Endothelial cell (in vitro differentiated cells): ENCODE results near the gene EIF2S3. TPM values are rescaled to one million over a fixed set of nuclear protein-coding genes. Genes with fewer than 3 reads are reported as not detected.
"Not testable (repeated sequence)": the region's sequence is repeated elsewhere in the genome, so short reads cannot be mapped to it uniquely, and the experiment has no call there.

Experiments
- DNase-seq: peaks from one replicate; pipeline ENCODE4 v3.0.0; 2021; ENCODE audit warnings: low spot score
- H3K27ac Mint-ChIP-seq: one replicate; pipeline ENCODE4 v1.8.0; 2021; ENCODE audit warnings: mixed read lengths, inconsistent platforms; ENCODE audit not compliant: unreplicated experiment
- H3K27me3 Mint-ChIP-seq: one replicate; pipeline ENCODE4 v1.8.0; 2021; ENCODE audit warnings: mild to moderate bottlenecking, moderate library complexity, mixed read lengths, inconsistent platforms; ENCODE audit not compliant: unreplicated experiment
- H3K36me3 Mint-ChIP-seq: one replicate; pipeline ENCODE4 v1.8.0; 2021; ENCODE audit warnings: mild to moderate bottlenecking, low read depth, mixed read lengths, inconsistent platforms; ENCODE audit not compliant: unreplicated experiment
- H3K4me1 Mint-ChIP-seq: one replicate; pipeline ENCODE4 v1.8.0; 2021; ENCODE audit warnings: mild to moderate bottlenecking, mixed read lengths, inconsistent platforms; ENCODE audit not compliant: unreplicated experiment
- H3K4me3 Mint-ChIP-seq: one replicate; pipeline ENCODE4 v1.8.0; 2021; ENCODE audit warnings: mild to moderate bottlenecking, mixed read lengths, inconsistent platforms; ENCODE audit not compliant: unreplicated experiment
- H3K9me3 Mint-ChIP-seq: one replicate; pipeline ENCODE4 v1.8.0; 2021; ENCODE audit warnings: mixed read lengths, inconsistent platforms; ENCODE audit not compliant: unreplicated experiment
- total RNA-seq: library from RNA; stranded (reverse); fragmentation: NEBNext Ultra II Directional; extraction: Animal tissue kit (Norgen Biotek cat#: 25700); gene quantifications from one replicate; pipeline ENCODE4 v1.2.1, GENCODE V29; 2021; ENCODE audit not compliant: unreplicated experiment
- TF ChIP-seq, protein P1 (sequence below): fragments of 200-600 bp; sonication (generic); IDR thresholded peaks from one replicate; pipeline ENCODE4 v1.5.0; 2021; ENCODE audit warnings: antibody characterized with exemption; ENCODE audit not compliant: unreplicated experiment

Gene EIF2S3
- total RNA-seq, 1 donor from 2014 or later: 258 TPM

DNA sequence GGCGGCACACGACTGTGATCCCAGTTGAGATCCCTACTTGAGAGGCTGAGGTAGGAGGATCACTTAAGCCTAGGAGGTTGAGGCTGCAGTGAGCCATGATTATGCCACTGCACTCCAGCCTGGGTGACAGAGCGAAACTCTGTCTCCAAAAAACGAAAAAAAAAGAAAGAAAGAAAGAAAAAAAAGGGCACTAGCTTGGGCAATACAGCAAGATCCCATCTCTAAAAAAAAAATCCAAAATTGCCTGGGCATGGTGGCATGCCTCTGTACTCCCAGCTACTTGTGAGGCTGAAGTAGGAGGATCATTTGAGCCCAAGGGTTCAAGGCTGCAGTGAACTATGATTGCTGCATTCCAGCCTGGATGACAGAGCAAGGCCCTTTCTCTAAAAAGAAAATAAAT is 17.0 kb upstream of the EIF2S3 start:
- Mint-ChIP-seq H3K4me3 (no peak overlapping the region), H3K4me1 (no peaks in the 10 kb centered on the region), H3K9me3 (no peaks in the 10 kb centered on the region), H3K36me3 (no peaks in the 10 kb centered on the region), H3K27me3 (no peaks in the 10 kb centered on the region), H3K27ac (no peak overlapping the region)
- TF ChIP-seq, protein P1, sequence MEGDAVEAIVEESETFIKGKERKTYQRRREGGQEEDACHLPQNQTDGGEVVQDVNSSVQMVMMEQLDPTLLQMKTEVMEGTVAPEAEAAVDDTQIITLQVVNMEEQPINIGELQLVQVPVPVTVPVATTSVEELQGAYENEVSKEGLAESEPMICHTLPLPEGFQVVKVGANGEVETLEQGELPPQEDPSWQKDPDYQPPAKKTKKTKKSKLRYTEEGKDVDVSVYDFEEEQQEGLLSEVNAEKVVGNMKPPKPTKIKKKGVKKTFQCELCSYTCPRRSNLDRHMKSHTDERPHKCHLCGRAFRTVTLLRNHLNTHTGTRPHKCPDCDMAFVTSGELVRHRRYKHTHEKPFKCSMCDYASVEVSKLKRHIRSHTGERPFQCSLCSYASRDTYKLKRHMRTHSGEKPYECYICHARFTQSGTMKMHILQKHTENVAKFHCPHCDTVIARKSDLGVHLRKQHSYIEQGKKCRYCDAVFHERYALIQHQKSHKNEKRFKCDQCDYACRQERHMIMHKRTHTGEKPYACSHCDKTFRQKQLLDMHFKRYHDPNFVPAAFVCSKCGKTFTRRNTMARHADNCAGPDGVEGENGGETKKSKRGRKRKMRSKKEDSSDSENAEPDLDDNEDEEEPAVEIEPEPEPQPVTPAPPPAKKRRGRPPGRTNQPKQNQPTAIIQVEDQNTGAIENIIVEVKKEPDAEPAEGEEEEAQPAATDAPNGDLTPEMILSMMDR: no peak
- DNase-seq: no peak

DNA sequence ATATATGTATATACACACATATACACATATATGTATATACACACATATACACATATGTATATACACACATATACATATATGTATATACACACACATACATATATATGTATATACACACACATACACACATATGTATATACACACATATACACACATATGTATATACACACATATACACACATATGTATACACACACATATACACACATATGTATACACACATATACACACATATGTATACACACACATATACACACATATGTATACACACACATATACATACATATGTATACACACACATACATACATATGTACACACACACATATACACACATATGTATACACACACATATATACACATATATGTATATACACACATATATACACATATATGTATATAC is 8.7 kb upstream of the EIF2S3 start:
- not testable (repeated sequence) for H3K4me3 Mint-ChIP-seq, H3K27ac Mint-ChIP-seq, H3K36me3 Mint-ChIP-seq, H3K9me3 Mint-ChIP-seq, H3K27me3 Mint-ChIP-seq, DNase-seq, H3K4me1 Mint-ChIP-seq

GRCh38 chrX:24049643-24050042 is 5.1 kb upstream of the EIF2S3 start:
- not testable (repeated sequence) for DNase-seq, H3K36me3 Mint-ChIP-seq, H3K4me1 Mint-ChIP-seq, H3K27ac Mint-ChIP-seq, H3K4me3 Mint-ChIP-seq, H3K9me3 Mint-ChIP-seq, H3K27me3 Mint-ChIP-seq

DNA sequence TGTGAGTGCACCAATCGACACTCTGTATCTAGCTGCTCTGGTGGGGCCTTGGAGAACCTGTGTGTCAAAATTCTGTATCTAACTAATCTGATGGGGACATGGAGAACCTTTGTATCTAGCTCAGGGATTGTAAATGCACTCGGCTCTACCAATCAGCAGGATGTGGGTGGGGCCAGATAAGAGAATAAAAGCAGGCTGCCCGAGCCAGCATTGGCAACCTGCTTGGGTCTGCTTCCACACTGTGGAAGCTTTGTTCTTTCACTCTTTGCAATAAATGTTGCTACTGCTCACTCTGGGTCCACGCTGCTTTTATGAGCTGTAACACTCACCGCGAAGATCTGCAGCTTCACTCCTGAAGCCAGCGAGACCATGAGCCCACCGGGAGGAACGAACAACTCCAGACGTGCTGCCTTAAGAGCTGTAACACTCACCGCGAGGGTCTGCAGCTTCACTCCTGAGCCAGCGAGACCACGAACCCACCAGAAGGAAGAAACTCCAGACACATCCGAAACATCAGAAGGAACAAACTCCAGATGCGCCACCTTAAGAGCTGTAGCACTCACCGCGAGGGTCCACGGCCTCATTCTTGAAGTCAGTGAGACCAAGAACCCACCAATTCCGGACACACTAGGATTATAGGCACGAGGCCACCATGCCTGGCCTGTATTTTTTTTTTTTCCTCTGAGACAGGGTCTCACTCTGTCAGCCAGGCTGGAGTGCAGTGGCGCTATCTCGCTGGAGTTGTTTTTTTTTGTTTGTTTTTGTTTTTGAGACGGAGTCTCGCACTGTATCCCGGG is 4.0 kb upstream of the EIF2S3 start:
- H3K27ac Mint-ChIP-seq, H3K4me1 Mint-ChIP-seq, H3K4me3 Mint-ChIP-seq, H3K36me3 Mint-ChIP-seq, H3K9me3 Mint-ChIP-seq, DNase-seq, H3K27me3 Mint-ChIP-seq: not testable (repeated sequence)

GRCh38 chrX:24055043-24055356 is 244 bp downstream of the EIF2S3 start:
- Mint-ChIP-seq H3K9me3 (no peaks in the 10 kb centered on the region), H3K4me3 (no peak overlapping the region), H3K4me1 (peaks cover 3% of the 10 kb centered on the region), H3K36me3 (peaks cover 3% of the 10 kb centered on the region), H3K27me3 (peaks cover 4% of the 10 kb centered on the region), H3K27ac (no peak overlapping the region)
- TF ChIP-seq, protein P1: no peak
- DNase-seq: no peak

DNA sequence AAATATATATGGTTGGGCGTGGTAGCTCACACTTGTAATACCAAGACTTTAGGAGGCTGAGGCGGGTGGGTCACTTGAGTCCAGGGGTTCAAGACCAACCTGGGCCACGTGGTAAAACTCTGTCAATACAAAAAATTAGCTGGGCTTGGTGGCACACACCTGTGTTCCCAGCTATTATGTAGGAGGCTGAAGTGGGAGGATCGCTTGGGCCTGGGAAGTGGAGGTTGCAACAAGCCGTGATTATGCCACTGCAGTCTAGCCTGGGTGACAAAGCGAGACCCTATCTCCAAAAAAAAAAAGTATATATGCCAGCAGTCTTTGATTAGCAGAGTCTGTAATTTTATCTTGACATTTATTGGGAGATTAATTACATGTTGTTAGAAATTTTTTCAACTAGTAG is 8.7 kb downstream of the EIF2S3 start:
- Mint-ChIP-seq H3K9me3 (no peaks in the 10 kb centered on the region), H3K4me1 (no peaks in the 10 kb centered on the region), H3K27me3 (no peaks in the 10 kb centered on the region), H3K27ac (no peak overlapping the region), H3K4me3 (no peak overlapping the region), H3K36me3 (peaks cover 8% of the 10 kb centered on the region)
- TF ChIP-seq, protein P1: no peak
- DNase-seq: no peak
